Measurements from ENCODE around the gene ZKSCAN5. TPM values are rescaled to one million over a fixed set of nuclear protein-coding genes. Genes with fewer than 3 reads are reported as not detected.
A peak's percentile ranks its signal among the peaks of the same experiment; 100 is the strongest.

Gene ZKSCAN5
- total RNA-seq, 1 experiment from 2014 or later: 15.5 TPM

DNA sequence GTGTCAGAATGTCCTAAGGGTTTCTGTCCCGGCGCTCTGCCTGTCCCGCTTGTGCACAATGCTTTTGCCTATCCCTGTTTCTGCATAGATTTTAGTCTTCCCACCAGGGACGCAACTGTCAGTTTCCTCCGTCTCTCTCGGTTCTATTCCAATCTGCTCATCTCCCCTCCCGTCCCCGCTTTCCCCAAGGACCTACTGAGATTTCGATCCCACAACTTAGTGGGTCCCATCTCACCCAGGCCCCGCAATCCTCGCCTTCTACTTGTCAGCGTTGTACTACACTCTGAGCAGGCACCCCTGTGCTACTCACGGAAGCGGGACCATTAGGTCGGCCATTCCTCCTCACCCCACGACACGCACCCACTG lies 53.5 kb downstream of the ZKSCAN5 start (continued):
- TF ChIP-seq, protein P1, sequence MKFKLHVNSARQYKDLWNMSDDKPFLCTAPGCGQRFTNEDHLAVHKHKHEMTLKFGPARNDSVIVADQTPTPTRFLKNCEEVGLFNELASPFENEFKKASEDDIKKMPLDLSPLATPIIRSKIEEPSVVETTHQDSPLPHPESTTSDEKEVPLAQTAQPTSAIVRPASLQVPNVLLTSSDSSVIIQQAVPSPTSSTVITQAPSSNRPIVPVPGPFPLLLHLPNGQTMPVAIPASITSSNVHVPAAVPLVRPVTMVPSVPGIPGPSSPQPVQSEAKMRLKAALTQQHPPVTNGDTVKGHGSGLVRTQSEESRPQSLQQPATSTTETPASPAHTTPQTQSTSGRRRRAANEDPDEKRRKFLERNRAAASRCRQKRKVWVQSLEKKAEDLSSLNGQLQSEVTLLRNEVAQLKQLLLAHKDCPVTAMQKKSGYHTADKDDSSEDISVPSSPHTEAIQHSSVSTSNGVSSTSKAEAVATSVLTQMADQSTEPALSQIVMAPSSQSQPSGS (CRISPR knock-in tag; IDR thresholded peaks at IDR 0.05; ENCODE audit: borderline replicate concordance, low read depth): no peak
- TF ChIP-seq SP1 (CRISPR knock-in tag; conservative IDR thresholded peaks at IDR 0.05) (no peak), NFYB (CRISPR knock-in tag; conservative IDR thresholded peaks at IDR 0.05; ENCODE audit: low read depth) (no peak)

DNA sequence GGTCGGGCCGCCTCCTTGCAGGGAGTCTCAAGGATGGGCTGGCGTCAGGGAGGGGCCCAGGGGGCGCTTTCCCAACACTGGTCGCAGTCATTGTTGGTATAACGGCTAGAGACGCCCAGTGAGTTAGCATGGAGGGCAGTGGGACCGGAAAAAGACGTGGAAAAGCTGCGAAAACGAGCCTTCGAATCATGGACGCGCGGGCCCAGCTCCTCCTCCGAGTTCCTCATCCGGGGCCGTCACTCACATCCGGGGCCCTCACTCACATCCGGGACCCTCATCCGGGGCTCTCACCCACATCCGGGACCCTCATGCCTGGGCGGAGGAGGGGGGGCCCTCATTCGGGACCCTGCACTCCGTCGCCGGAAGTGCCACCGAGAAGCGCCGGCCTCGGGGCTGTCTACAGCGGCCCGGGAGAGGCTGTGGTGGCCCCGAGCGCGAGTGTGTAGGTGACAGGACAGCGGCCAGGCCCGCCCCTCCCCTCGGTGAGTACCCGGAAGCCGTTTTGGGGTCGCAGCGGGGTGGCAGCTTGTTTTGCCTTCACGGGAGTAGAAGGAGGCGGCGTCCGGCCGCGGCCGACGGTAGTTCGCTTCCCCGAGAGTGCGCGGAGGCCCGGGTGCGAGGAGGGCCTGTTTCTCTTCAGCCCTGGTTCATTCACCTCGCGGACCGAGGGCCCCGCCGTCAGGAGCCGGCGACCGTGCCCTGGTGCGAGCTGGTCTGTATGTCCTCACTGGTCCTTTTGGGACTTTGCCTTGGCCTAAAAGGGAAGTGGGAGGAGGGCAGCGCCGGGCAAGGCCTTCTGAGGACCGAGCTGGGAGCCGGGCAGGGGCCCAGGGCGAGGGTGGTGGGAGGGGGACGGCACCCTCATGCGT lies 54.1 kb downstream of the ZKSCAN5 start, which contains the start of gene ZNF655:
Gene ZNF655, plus strand, starts transcription at position 337 of the 869 bp plus-strand sequence. CDS start 1,918 bp downstream, outside the sequence.
- Mint-ChIP-seq H3K4me3 (peak within 1 kb of the TSS; percentile 98), H3K9me3 (no peaks in the 10 kb centered on the region), H3K27me3 (ENCODE audit: low read depth) (no peaks in the 10 kb centered on the region), H3K27ac (peak within 1 kb of the TSS; percentile 94), H3K36me3 (peaks cover 31% of the 10 kb centered on the region), H3K4me1 (peaks cover 11% of the 10 kb centered on the region)
- peak; percentile 97 for ATAC-seq
- peak; percentile 94 for DNase-seq (ENCODE audit: low spot score)
- CTCF ChIA-PET: interaction anchor here (0.6 to 3.7 kb wide), 4 partner anchors 22 to 322 kb away, joined by 4 to 16 read pairs (median 11); partner anchors contain the start of gene ZSCAN25
- POLR2A ChIA-PET: interaction anchor here (0.6 to 2.6 kb wide), 5 partner anchors 35 to 150 kb away, joined by 3 to 8 read pairs (median 3); partner anchors contain the start of genes BUD31, PDAP1 and ZNF394
- 0 out of 2 replicates have a peak, but pooled peaks have one; percentile 33 for TF ChIP-seq ATF1 (CRISPR knock-in tag; IDR thresholded peaks at IDR 0.05)
- TF ChIP-seq, protein P2, sequence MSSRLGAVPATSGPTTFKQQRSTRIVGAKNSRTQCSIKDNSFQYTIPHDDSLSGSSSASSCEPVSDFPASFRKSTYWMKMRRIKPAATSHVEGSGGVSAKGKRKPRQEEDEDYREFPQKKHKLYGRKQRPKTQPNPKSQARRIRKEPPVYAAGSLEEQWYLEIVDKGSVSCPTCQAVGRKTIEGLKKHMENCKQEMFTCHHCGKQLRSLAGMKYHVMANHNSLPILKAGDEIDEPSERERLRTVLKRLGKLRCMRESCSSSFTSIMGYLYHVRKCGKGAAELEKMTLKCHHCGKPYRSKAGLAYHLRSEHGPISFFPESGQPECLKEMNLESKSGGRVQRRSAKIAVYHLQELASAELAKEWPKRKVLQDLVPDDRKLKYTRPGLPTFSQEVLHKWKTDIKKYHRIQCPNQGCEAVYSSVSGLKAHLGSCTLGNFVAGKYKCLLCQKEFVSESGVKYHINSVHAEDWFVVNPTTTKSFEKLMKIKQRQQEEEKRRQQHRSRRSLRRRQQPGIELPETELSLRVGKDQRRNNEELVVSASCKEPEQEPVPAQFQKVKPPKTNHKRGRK (CRISPR knock-in tag; IDR thresholded peaks at IDR 0.05; ENCODE audit: borderline replicate concordance): no peak
- peak; percentile 23; the same call in 1 of the 2 replicates for TF ChIP-seq GABPB1 (CRISPR knock-in tag; IDR thresholded peaks at IDR 0.05)
- TF ChIP-seq FOXP1 (CRISPR knock-in tag; IDR thresholded peaks at IDR 0.05; ENCODE audit: borderline replicate concordance): peak; percentile 9; the same call in 1 of the 2 replicates
- TF ChIP-seq, protein P3, sequence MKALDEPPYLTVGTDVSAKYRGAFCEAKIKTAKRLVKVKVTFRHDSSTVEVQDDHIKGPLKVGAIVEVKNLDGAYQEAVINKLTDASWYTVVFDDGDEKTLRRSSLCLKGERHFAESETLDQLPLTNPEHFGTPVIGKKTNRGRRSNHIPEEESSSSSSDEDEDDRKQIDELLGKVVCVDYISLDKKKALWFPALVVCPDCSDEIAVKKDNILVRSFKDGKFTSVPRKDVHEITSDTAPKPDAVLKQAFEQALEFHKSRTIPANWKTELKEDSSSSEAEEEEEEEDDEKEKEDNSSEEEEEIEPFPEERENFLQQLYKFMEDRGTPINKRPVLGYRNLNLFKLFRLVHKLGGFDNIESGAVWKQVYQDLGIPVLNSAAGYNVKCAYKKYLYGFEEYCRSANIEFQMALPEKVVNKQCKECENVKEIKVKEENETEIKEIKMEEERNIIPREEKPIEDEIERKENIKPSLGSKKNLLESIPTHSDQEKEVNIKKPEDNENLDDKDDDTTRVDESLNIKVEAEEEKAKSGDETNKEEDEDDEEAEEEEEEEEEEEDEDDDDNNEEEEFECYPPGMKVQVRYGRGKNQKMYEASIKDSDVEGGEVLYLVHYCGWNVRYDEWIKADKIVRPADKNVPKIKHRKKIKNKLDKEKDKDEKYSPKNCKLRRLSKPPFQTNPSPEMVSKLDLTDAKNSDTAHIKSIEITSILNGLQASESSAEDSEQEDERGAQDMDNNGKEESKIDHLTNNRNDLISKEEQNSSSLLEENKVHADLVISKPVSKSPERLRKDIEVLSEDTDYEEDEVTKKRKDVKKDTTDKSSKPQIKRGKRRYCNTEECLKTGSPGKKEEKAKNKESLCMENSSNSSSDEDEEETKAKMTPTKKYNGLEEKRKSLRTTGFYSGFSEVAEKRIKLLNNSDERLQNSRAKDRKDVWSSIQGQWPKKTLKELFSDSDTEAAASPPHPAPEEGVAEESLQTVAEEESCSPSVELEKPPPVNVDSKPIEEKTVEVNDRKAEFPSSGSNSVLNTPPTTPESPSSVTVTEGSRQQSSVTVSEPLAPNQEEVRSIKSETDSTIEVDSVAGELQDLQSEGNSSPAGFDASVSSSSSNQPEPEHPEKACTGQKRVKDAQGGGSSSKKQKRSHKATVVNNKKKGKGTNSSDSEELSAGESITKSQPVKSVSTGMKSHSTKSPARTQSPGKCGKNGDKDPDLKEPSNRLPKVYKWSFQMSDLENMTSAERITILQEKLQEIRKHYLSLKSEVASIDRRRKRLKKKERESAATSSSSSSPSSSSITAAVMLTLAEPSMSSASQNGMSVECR (CRISPR knock-in tag; IDR thresholded peaks at IDR 0.05; ENCODE audit: borderline replicate concordance): peak; percentile 93; the same call in 1 of the 2 replicates
- TF ChIP-seq, protein P4, sequence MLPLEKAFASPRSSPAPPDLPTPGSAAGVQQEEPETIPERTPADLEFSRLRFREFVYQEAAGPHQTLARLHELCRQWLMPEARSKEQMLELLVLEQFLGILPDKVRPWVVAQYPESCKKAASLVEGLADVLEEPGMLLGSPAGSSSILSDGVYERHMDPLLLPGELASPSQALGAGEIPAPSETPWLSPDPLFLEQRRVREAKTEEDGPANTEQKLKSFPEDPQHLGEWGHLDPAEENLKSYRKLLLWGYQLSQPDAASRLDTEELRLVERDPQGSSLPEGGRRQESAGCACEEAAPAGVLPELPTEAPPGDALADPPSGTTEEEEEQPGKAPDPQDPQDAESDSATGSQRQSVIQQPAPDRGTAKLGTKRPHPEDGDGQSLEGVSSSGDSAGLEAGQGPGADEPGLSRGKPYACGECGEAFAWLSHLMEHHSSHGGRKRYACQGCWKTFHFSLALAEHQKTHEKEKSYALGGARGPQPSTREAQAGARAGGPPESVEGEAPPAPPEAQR (CRISPR knock-in tag; IDR thresholded peaks at IDR 0.05): no peak
- TF ChIP-seq NR2C2 (CRISPR knock-in tag; IDR thresholded peaks at IDR 0.05): no peak; the same call in 1 of the 2 replicates
- no peak for TF ChIP-seq ZNF138 (CRISPR knock-in tag; conservative IDR thresholded peaks at IDR 0.05)
- peak; percentile 20; the same call in 1 of the 2 replicates for TF ChIP-seq MYBL2 (CRISPR knock-in tag; IDR thresholded peaks at IDR 0.05)
- no peak for TF ChIP-seq RORB (CRISPR knock-in tag; IDR thresholded peaks at IDR 0.05)
- TF ChIP-seq ZNF121 (CRISPR knock-in tag; IDR thresholded peaks at IDR 0.05): no peak
- TF ChIP-seq, protein P5, sequence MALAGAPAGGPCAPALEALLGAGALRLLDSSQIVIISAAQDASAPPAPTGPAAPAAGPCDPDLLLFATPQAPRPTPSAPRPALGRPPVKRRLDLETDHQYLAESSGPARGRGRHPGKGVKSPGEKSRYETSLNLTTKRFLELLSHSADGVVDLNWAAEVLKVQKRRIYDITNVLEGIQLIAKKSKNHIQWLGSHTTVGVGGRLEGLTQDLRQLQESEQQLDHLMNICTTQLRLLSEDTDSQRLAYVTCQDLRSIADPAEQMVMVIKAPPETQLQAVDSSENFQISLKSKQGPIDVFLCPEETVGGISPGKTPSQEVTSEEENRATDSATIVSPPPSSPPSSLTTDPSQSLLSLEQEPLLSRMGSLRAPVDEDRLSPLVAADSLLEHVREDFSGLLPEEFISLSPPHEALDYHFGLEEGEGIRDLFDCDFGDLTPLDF (CRISPR knock-in tag; IDR thresholded peaks at IDR 0.05): peak; percentile 58; the same call in 1 of the 2 replicates
- TF ChIP-seq, protein P6, sequence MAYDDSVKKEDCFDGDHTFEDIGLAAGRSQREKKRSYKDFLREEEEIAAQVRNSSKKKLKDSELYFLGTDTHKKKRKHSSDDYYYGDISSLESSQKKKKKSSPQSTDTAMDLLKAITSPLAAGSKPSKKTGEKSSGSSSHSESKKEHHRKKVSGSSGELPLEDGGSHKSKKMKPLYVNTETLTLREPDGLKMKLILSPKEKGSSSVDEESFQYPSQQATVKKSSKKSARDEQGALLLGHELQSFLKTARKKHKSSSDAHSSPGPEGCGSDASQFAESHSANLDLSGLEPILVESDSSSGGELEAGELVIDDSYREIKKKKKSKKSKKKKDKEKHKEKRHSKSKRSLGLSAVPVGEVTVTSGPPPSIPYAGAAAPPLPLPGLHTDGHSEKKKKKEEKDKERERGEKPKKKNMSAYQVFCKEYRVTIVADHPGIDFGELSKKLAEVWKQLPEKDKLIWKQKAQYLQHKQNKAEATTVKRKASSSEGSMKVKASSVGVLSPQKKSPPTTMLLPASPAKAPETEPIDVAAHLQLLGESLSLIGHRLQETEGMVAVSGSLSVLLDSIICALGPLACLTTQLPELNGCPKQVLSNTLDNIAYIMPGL (CRISPR knock-in tag; IDR thresholded peaks at IDR 0.05): no peak; the same call in 1 of the 2 replicates
- TF ChIP-seq ETV6 (CRISPR knock-in tag; IDR thresholded peaks at IDR 0.05): peak; percentile 59; the same call in 1 of the 2 replicates
- TF ChIP-seq ELF4 (CRISPR knock-in tag; IDR thresholded peaks at IDR 0.05; ENCODE audit: low read depth): no peak
- 0 out of 2 replicates have a peak, but pooled peaks have one; percentile 10 for TF ChIP-seq ZNF416 (CRISPR knock-in tag; IDR thresholded peaks at IDR 0.05)
- TF ChIP-seq IRF2 (CRISPR knock-in tag; IDR thresholded peaks at IDR 0.05; ENCODE audit: borderline replicate concordance, low read depth): no peak
- TF ChIP-seq, protein P7, sequence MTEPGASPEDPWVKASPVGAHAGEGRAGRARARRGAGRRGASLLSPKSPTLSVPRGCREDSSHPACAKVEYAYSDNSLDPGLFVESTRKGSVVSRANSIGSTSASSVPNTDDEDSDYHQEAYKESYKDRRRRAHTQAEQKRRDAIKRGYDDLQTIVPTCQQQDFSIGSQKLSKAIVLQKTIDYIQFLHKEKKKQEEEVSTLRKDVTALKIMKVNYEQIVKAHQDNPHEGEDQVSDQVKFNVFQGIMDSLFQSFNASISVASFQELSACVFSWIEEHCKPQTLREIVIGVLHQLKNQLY (CRISPR knock-in tag; IDR thresholded peaks at IDR 0.05): 0 out of 2 replicates have a peak, but pooled peaks have one; percentile 43
- TF ChIP-seq FOXK1 (CRISPR knock-in tag; IDR thresholded peaks at IDR 0.05): 0 out of 2 replicates have a peak, but pooled peaks have one; percentile 9
